Thymus (tissue), 11 donors: Measurements from ENCODE around the gene KLK15. TPM values are rescaled to one million over a fixed set of nuclear protein-coding genes. Genes with fewer than 3 reads are reported as not detected.

ENCODE experiments used
- DNase-seq, 9 donors: peaks; one replicate each; pipeline ENCODE4 v3.0.0-alpha.2; 2013; ENCODE audit warnings: low spot score in 9 of 9, low read depth in 6 of 9, missing footprints in 1 of 9
- H3K27ac ChIP-seq, 2 donors: one replicate each; pipeline ENCODE4 v1.5.1; 2013; ENCODE audit warnings: control low read depth in 1 of 2, low read depth in 1 of 2, low read length in 1 of 2, mild to moderate bottlenecking in 1 of 2, moderate library complexity in 1 of 2
- H3K27me3 ChIP-seq, 2 donors: one replicate each; pipeline ENCODE4 v1.5.1; 2013; ENCODE audit warnings: low read length in 1 of 2; ENCODE audit not compliant: control insufficient read depth in 2 of 2, insufficient read depth in 1 of 2
- H3K36me3 ChIP-seq, 2 donors: one replicate each; pipeline ENCODE4 v1.5.1; 2013; ENCODE audit warnings: low read length in 1 of 2, mild to moderate bottlenecking in 1 of 2, moderate library complexity in 1 of 2; ENCODE audit not compliant: control insufficient read depth in 2 of 2, insufficient read depth in 2 of 2
- H3K4me1 ChIP-seq, 2 donors: one replicate each; pipeline ENCODE4 v1.5.1; 2013; ENCODE audit warnings: low read length in 2 of 2; ENCODE audit not compliant: control insufficient read depth in 2 of 2, insufficient read depth in 2 of 2
- H3K4me3 ChIP-seq, 2 donors: one replicate each; pipeline ENCODE4 v1.5.1; 2013; ENCODE audit warnings: low read length in 2 of 2, control low read depth in 1 of 2, mild to moderate bottlenecking in 1 of 2
- H3K9me3 ChIP-seq, 2 donors: one replicate each; pipeline ENCODE4 v1.5.1; 2013; ENCODE audit warnings: low read length in 1 of 2, mild to moderate bottlenecking in 1 of 2; ENCODE audit not compliant: control insufficient read depth in 2 of 2, insufficient read depth in 1 of 2
- WGBS: extraction: QIAGEN DNeasy Blood & Tissue Kit; methylation state at CpG from one replicate; pipeline ENCODE4 v1.1.7; 2013; 5-methylcytosine and 5-hydroxymethylcytosine counted together
- polyA plus RNA-seq: library from polyadenylated mRNA; stranded (reverse); fragments of 200-250 nt; gene quantifications from one replicate; pipeline ENCODE4 v1.2.3, GENCODE V29; 2013
- total RNA-seq: library from RNA; stranded (reverse); fragments of 120-200 nt; gene quantifications from one replicate; pipeline ENCODE4 v1.2.4, GENCODE V29; 2013
- donor health status: healthy.

The KLK15 gene
- total and polyA plus RNA-seq, 2 donors, result 0.11 TPM; not detected in 1

DNA sequence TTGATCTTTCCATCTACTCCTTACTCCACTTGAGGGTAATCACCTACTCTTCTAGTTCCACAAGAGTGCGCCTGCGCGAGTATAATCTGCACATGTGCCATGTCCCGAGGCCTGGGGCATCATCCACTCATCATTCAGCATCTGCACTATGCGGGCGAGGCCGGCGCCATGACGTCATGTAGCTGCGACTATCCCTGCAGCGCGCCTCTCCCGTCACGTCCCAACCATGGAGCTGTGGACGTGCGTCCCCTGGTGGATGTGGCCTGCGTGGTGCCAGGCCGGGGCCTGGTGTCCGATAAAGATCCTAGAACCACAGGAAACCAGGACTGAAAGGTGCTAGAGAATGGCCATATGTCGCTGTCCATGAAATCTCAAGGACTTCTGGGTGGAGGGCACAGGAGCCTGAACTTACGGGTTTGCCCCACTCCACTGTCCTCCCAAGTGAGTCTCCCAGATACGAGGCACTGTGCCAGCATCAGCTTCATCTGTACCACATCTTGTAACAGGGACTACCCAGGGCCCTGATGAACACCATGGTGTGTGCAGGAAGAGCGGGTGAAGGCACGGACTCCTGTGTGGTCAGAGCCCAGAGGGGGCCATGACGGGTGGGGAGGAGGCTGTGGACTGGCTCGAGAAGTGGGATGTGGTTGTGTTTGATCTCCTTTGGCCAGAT, 37.2 kb upstream of the KLK15 start:
- no peak overlapping the region for H3K4me3 ChIP-seq
- WGBS, result 61% methylated on average over 26 of the region's 26 CpGs
- H3K27me3 ChIP-seq, result peaks cover 0 to 8% of the 10 kb centered on the region in 2 donors
- no peaks in the 10 kb centered on the region for H3K4me1 ChIP-seq
- no peaks in the 10 kb centered on the region for H3K36me3 ChIP-seq
- no peaks in the 10 kb centered on the region for H3K9me3 ChIP-seq
- no peak overlapping the region for H3K27ac ChIP-seq
- DNase-seq, result no peak

DNA sequence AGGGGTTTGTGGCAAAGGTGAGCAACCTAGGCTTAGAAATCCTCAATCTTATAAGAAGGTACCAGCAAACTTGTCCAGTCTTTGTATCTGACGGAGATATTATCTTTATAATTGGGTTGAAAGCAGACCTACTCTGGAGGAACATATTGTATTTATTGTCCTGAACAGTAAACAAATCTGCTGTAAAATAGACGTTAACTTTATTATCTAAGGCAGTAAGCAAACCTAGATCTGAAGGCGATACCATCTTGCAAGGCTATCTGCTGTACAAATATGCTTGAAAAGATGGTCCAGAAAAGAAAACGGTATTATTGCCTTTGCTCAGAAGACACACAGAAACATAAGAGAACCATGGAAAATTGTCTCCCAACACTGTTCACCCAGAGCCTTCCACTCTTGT, 36.1 kb upstream of the KLK15 start:
- Histone ChIP-seq H3K4me3 (no peak overlapping the region), H3K9me3 (no peaks in the 10 kb centered on the region), H3K27me3 (peaks cover 0 to 1% of the 10 kb centered on the region in 2 donors), H3K36me3 (no peaks in the 10 kb centered on the region), H3K27ac (no peak overlapping the region), H3K4me1 (no peaks in the 10 kb centered on the region)
- 94% methylated on average over 4 of the region's 4 CpGs for WGBS
- DNase-seq, result no peak

- Histone ChIP-seq H3K27me3 (peaks cover 0 to 12% of the 10 kb centered on the region in 2 donors), H3K27ac (no peak overlapping the region), H3K36me3 (no peaks in the 10 kb centered on the region), H3K4me3 (no peak overlapping the region), H3K4me1 (no peaks in the 10 kb centered on the region), H3K9me3 (no peaks in the 10 kb centered on the region)
- 74% methylated on average over 7 of the region's 7 CpGs for WGBS
- no peak for DNase-seq
Measured at GRCh38 chr19:50861496-50862286, 28.3 kb upstream of the KLK15 start.

GRCh38 chr19:50861010-50861409, 27.6 kb upstream of the KLK15 start:
- 87% methylated on average over 5 of the region's 5 CpGs for WGBS
- DNase-seq, result no peak
- Histone ChIP-seq H3K27ac (no peak overlapping the region), H3K4me3 (no peak overlapping the region), H3K36me3 (no peaks in the 10 kb centered on the region), H3K27me3 (peaks cover 0 to 12% of the 10 kb centered on the region in 2 donors), H3K9me3 (no peaks in the 10 kb centered on the region), H3K4me1 (no peaks in the 10 kb centered on the region)

- peaks cover 0 to 13% of the 10 kb centered on the region in 2 donors for H3K27me3 ChIP-seq
- 95% methylated on average over 4 of the region's 4 CpGs for WGBS
- H3K27ac ChIP-seq, result no peak overlapping the region
- H3K36me3 ChIP-seq, result no peaks in the 10 kb centered on the region
- H3K4me1 ChIP-seq, result no peaks in the 10 kb centered on the region
- H3K4me3 ChIP-seq, result no peak overlapping the region
- no peak for DNase-seq
- H3K9me3 ChIP-seq, result no peaks in the 10 kb centered on the region
Measured at GRCh38 chr19:50859849-50860248, 26.5 kb upstream of the KLK15 start.

- 23% methylated on average over 7 of the region's 7 CpGs for WGBS
- Histone ChIP-seq H3K27ac (no peak overlapping the region), H3K4me1 (no peaks in the 10 kb centered on the region), H3K9me3 (no peaks in the 10 kb centered on the region), H3K27me3 (peaks cover 0 to 15% of the 10 kb centered on the region in 2 donors), H3K36me3 (no peaks in the 10 kb centered on the region), H3K4me3 (no peak overlapping the region)
- DNase-seq, result no peak
Measured at GRCh38 chr19:50858886-50859285, 25.5 kb upstream of the KLK15 start.

DNA sequence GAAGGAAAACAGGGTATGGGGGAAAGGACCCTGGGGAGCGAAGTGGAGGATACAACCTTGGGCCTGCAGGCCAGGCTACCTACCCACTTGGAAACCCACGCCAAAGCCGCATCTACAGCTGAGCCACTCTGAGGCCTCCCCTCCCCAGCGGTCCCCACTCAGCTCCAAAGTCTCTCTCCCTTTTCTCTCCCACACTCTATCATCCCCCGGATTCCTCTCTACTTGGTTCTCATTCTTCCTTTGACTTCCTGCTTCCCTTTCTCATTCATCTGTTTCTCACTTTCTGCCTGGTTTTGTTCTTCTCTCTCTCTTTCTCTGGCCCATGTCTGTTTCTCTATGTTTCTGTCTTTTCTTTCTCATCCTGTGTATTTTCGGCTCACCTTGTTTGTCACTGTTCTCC, 24.0 kb upstream of the KLK15 start:
- no peak for DNase-seq

GRCh38 chr19:50854636-50855410, 21.4 kb upstream of the KLK15 start, which contains the start of gene KLK3:
TSS of gene KLK3 (plus strand) at chr19:50854915. CDS start at chr19:50854956, 41 bp downstream.
- Histone ChIP-seq H3K36me3 (no peaks in the 10 kb centered on the region), H3K9me3 (no peaks in the 10 kb centered on the region), H3K4me1 (no peaks in the 10 kb centered on the region), H3K27ac (no peak within 1 kb of the TSS), H3K27me3 (peaks cover 0 to 12% of the 10 kb centered on the region in 2 donors), H3K4me3 (no peak within 1 kb of the TSS)
- DNase-seq, result no peak
- WGBS, result 74% methylated on average over 9 of the region's 9 CpGs

More for the DNA sequence above, 24.0 kb upstream of the KLK15 start:
- Histone ChIP-seq H3K27ac (no peak overlapping the region), H3K9me3 (no peaks in the 10 kb centered on the region), H3K4me3 (no peak overlapping the region), H3K36me3 (no peaks in the 10 kb centered on the region), H3K27me3 (peaks cover 0 to 15% of the 10 kb centered on the region in 2 donors), H3K4me1 (no peaks in the 10 kb centered on the region)
- WGBS, result 67% methylated on average over 6 of the region's 6 CpGs

- H3K4me3 ChIP-seq, result no peak overlapping the region
- no peaks in the 10 kb centered on the region for H3K9me3 ChIP-seq
- DNase-seq, result no peak
- H3K27ac ChIP-seq, result no peak overlapping the region
- H3K36me3 ChIP-seq, result no peaks in the 10 kb centered on the region
- 88% methylated on average over 4 of the region's 4 CpGs for WGBS
- no peaks in the 10 kb centered on the region for H3K4me1 ChIP-seq
- H3K27me3 ChIP-seq, result peaks cover 0 to 3% of the 10 kb centered on the region in 2 donors
Measured at GRCh38 chr19:50851620-50852019, 18.2 kb upstream of the KLK15 start.
